Stimulated activated CD4-positive, alpha-beta T cell treated with anti-CD3 and anti-CD28 coated beads, Interleukin-2, amount 100 ng/mL, for 24 hours (primary cell): ENCODE measurements around the gene CACNA2D3.

Experiments used
- DNase-seq, 2 donors: peaks; one replicate each; pipeline ENCODE4 v3.0.0-alpha.2; 2020

CACNA2D3 gene

DNA sequence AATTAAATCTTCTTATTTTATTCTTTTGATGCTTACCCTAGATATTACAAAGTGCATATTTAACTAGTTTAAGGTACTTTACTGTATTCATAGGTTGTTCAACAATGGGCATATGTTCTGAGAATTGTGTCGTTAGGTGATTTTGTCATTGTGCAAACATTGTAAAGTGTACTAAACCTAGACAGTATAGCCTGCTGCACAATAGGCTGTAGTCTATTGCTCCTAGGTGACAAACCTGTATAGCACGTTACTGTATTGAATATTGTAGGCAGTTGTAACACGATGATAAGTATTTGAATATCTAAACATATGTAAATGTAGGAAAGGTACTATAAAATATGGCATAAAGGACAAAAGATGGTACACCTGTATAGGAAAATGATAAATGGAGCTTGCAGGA lies 100.7 kb downstream of the CACNA2D3 start:
- no peak for DNase-seq

DNA sequence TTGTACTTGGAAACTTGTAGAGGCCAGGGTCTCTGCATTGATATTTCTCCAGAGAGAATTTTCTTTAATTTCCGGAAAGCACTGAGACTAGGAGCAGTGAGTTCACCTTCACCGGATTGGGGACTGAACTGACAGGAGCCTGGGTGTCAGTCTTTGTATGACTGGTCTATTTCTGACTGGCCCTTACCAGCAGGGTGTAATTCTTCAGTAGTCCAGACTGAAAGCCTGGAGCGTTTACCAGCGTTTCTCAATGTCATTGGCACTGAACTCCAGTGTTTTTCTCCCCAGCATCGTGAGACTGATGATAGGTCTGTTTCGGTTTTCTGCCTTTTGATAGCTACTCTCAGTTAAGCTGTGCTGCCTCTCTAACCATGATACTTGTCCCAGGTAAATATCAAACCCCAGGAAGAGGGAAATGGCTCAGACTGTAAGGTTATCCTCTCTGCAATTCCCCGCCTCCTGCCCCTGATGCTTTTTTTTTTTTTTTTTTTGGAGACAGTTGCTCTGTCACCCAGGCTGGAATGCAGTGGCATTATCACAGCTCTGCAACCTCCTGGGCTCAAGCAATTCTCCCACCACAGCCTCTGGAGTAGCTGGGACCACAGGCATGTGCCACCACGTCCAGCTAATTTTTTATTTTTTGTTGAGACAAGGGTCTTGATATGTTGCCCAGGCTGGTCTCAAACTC lies 103.6 kb downstream of the CACNA2D3 start:
- DNase-seq, result no peak

DNA sequence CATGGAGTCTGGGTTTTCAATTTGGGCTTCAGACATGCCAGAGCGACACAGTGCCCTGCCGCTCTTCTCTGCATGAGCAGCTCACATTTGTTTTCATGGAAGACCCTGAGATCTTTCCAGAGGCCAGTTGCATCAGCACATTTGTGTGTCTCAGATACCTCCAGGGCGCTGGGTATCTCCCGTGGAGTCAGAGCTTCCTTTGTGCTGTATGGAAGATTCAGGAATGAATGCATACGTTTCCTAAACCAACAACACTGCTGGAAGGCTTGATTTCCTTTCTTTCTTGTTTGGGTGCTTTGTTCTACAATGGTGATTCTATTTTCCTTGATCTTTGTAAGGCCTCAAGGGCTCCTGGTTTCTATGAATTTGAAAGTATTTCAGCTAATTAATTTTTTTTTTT lies 106.5 kb downstream of the CACNA2D3 start:
- DNase-seq, result no peak

DNA sequence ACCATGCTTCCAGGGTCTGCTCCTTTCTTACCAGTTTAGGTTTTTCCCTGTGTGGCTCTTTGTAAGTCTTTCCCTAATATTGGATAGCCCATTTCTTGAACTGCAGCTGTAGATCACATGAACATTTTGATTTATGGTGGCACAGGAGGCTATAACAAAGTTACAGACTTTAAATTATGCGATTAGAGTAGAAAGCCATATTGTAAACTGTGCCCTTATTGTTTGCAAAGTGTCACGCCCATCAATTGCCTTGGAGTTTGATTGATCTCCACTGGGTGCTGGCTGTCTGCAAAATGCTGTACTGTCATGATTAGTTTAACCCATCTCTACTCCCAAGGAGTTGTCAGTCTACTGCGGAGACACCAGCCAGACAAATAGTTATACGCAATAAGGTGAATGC lies 110.3 kb downstream of the CACNA2D3 start:
- no peak for DNase-seq

DNA sequence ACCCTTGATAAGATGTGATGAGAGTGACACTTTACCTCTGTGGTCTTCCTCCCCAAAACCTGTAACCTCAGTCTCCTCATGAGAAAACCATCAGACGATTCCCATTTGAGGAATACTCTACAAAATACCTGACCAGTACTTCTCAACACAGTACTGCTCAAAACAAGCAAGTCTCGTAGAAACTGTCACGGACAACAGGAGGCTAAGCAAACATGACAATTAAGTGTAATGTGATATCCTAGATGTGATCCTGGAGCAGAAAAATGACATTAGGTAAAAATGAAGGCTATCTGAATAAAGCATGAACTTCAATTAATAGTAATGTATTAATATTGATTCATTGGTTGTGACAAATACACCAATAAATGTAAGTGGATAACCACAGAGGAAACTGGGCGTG lies 113.6 kb downstream of the CACNA2D3 start:
- no peak for DNase-seq

DNA sequence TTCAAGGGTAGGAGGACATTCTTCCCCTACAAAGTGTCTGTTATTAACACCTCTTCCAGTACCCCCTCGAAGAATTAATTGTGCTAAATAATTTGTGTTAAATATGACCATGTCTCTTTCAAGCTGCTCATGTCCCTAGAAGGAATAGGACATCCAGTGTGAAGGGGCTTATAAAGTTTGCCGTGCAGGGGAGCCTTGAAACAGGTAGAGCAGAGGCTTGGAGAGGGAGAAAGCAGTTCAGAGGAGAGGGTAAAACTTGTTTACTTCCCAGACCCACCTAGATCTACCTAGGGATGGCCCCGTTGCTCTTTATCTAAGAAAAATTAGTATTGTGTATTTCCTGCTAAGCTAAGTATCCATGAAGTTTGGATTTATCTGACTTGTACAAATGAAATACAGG lies 114.8 kb downstream of the CACNA2D3 start:
- no peak for DNase-seq

DNA sequence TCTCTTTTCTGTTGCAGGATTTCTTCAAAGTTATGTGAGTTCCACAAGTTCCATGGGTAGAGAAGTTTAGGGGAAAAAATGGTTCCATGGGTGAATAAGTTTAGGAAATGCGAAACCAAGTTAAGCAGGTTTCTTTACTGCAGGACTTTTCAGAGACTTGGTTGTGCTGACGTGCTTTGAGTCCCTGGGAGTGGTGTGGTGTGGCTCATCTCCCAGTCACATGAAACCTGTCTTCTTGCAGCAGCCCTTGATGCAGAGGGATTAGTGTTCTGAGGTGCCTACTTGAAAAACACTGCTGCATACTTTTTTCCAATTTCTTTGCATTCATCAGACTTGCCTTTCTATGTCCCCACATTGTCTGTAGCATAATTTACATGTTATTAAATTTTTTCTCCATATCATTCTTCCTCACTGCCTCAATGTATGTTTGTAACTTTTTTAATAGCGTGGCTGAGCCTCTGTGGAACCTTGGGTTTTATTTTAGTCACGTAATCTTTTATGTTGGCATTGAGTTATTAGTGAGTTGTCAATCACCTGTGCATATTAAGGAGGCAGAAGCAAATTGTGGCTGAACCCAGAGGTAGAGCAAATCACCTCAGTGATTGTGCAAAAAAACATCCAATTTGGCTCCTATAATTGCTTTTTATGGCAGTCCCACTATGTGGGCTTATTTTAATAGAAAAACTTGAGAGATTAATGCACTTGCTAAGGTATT lies 115.6 kb downstream of the CACNA2D3 start:
- no peak for DNase-seq

DNA sequence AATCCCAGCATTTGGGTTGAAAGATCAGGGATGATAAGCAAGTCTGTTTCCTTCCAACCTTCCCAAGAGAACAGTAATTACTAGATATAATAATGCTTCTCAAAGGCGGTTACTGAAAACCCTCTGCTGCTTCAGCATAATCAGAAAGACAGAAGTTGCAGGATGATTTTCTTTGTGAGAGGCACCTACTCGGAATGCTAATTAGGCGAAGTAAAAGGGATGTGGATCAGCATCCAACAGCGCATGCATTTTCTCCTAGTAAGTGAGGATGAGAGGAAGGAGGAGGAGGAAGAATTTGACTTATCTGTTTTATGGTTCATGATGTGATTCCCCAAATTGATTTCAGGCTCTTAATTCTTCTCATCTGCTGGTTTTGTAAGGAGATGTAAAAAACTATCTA lies 118.0 kb downstream of the CACNA2D3 start:
- no peak for DNase-seq

DNA sequence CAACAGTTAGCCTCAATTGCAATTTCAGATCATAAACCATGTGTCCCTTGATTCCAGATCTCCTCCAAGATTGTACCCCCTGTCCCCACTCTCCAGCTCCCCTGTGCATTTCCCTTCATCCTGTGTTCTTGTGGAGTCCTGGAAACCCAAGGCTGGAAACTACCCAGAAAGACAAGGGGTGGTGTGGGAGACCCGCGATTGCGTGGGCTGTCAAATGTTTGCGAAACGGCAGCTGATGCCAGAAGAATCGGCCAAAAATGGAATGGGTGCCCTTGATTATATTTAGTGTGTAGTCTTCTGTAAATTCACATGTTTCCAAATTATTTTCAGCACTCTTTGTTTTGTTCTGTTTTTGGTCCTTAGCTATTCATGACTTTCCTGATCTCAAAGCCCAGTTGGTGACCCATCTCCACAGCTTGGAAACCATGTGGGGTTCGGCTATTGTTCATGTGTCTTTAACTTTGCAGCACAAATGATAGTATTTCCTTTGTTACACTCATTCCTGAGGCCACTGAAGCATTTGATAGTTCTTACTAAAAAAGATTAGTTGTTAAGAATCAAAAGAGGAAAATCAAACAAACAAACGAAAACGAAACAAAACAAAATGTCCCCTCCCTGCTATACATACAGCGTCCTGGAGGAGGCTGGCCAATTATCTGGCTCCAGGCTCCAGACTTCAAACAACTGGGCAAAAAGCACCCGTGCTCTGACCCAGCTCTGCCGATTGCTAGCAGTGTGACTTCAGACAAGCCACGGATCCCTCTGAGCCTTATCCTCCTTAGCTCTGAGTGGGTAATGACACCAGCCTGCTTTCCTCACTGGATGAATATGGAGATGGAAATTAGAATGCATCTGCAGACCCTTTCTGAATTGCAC lies 120.9 kb downstream of the CACNA2D3 start:
- DNase-seq, result no peak

DNA sequence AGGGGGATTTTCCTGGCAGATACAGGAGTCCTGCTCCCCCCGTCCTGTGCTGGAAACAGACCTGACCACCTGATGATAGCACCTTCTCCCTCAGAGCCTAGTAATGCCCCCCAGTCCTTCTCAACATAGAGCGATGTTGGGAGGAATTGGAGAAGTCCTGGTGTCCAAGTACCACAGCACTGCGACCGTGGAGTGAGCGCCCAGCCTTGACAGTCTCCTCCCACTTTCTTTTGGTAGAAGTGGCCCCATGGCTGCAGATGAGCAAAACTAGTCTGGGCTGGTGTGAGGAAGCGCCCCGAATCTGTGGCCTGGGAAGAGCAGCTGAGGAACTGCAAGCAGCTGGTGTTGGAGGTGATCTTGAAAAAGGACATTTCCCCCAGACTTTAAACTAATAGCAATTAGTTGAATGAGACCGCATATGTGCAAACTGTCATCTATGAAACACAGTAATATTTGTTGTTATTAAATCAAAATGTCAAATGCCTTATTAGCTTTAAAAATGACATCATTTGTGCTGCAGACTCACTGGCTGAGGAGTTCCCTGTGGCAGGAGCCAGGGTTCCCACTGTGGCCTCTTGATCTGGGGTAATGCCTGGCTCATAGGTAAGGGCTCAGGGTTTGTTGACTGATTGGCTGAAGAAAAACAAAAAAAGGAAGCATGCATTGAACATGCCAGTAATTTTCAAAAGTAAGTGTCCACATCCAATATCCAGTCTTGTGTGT lies 121.8 kb downstream of the CACNA2D3 start:
- no peak for DNase-seq

DNA sequence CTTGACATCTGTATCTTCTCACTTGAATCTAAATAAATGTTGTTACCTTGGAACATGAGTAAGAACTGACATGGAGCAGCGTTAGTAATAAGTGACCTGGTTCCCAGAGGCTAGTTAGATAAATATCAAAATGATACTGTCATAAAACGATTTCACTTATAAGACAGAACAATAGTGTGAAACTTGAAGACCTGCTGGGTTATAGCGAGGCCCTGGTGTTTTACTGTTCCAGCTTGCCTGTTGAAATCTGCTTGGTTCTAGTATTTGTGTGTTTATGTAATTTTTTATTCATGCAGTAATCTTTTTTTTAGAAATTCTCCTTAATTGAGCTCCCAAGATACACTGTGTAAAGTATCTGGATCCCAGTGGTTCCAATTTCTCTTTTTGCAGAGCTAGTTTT lies 129.4 kb downstream of the CACNA2D3 start:
- no peak for DNase-seq

DNA sequence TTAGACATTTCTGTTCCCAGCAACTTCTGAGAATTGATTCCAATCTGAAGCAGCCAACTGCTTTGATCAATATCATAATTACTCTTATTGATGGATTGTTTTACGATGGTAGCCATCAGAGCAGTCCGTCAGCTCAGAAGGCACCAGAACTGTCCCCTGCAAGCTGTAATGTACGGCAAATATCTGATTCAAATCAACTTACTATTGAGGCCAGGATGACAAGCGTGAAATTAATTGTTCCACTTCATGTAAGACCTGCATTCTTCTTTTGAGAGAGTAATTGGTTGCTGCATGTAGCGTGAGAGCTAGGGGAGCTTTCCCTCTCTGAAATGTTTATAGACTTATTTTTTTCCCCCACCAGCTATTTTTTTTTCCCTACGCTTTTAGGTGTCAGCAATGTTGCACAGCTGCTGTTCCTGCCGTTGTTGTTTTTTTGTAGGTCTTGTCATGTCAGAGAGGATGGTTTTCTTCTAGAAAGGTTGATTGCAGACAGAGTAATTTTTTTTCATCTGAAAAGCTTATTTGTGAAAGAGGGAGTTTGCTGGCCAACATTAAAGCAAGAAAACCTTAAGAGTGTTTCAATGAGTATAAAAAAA lies 134.9 kb downstream of the CACNA2D3 start:
- no peak for DNase-seq

DNA sequence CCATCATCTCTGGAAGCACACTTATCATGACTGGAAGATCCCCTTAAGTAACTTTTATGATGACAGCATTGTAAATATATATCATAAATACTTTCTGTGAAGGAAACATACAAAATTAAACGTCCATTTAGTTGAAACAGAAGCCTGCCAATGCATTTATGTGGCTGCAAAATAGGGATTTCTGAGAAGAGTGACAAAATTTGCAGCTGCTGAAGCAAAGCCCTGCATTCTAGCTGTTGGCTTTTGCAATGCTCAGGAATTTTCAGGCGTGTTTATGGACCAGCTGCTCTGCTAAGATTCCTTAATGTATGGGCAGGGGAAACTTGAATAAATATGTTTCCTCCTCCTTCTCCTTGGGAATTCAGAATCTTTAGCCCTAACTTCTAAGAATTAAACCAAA lies 137.3 kb downstream of the CACNA2D3 start:
- no peak for DNase-seq

DNA sequence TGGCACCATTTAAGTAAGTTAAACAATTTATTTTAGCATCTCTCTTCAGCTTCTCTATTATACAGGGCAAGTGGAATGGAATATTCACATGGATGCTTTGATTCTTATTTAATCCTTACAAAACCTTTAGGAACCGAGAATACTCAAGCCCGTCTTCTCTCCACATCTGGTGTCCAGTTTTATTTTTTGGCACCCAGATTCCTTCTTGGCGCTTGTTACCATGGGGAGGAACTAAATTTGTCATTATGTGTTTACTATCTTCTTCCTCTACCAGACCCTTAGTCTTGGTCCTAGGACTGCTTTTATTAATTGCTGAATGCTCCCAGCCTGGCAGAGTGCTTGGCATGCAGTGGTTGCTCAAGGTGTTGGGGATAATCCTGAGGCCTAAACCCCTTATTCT lies 138.8 kb downstream of the CACNA2D3 start:
- no peak for DNase-seq

DNA sequence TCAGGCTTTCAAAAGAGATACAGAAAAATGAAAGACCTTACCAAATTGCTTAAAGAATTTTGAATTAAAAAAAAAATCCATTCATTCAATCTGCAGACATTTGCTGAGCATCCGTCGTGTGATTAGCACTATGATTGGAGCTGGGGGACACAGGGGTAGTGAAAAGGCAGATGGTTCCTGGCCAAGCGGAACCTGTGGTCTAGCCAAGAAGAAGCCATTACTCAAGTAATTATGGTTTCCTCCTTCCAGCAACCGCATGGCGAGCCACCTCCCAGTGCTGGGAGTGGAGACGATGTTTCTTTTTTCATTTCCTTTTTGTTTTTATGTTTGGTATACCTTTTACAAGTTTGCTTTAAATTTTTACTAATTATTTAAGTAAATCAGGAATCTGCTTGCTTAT lies 140.2 kb downstream of the CACNA2D3 start:
- DNase-seq, result no peak

DNA sequence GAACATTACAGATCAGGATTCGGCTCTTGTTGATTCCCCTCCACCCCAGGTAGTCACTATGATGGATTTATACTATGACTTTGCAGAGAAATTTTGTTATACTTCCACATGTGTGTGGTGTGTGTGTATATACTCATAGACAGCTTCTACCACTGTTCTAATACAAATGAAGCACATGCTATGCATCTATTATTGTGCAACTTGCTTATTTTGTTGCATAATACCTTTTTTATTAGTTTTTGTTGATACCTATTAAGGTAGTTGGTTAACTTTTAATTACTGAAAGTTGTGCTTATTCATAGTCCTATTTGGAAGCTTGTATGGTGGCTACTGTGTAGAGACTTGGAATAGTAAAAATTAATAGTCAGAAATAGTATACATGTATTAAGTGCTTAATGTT lies 140.6 kb downstream of the CACNA2D3 start:
- no peak for DNase-seq

DNA sequence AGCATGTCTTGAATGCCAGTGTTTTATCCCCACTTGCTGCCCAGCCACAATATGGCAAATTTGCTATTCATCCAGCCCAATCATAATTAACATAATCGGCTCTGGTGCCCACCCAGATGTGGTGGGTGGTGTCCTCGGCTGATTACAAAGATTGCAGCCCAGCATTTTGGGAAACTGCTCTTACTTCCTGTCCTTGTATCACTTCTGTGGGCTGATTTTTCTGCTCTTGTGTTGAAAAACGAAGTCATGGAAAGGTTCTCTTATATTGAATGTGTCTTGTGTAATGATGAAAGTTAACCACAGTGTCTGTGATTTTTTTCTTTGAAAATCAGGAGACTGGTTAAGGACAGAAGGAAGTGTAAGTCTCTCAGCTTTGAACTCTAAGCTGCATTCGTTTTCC lies 141.7 kb downstream of the CACNA2D3 start:
- DNase-seq, result no peak

DNA sequence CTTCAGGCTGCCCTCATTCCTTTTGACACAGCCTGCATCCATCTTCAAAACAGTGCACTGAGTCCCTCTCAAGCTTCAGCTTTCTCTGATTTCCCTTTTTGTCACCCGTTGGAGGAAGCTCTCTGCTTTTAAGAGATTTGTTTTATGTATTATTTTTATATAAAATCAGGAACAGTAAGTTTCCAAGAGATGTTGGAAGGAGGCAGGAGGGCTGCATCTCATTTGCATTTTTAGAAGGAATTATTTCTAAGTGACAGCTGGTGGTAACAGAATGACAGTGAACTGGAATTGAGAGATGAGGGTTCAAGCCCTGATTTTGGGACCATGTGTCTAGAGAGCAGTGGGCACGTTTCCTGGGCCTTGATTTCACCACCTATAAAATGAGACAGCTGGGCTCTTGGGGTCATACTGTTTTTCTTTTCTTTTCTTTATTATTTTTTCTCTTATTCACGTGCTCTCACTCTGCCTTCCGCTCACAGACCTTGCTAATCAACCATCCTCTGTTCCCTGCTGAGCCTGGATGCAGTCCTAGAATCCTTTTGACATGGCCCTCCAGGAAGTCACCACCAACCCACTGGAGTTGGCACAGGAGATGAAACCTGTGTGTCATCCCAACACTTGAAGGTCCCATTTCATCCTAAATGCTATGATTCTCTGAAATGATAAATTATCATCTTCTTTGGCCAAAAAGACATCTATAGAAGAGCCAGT lies 148.6 kb downstream of the CACNA2D3 start:
- no peak for DNase-seq

DNA sequence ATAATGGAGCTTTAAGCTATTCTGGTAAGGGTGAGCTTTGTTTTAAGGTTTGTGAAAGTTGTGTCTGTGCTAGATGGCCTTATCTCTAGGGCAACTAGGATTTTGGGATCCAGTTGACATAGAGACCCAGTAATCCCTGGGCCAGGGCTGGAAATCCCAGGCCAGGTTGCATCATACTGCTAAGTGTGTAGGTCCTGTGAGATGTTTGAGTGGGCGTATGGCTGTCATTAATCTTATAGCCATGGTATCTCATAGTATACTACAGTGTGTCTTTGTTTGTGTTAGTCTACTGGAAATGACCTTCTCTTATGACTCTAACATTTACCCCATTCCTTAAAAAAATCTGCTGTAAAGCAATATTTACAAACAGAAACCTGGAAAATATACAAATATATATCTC lies 151.4 kb downstream of the CACNA2D3 start:
- DNase-seq, result no peak

DNA sequence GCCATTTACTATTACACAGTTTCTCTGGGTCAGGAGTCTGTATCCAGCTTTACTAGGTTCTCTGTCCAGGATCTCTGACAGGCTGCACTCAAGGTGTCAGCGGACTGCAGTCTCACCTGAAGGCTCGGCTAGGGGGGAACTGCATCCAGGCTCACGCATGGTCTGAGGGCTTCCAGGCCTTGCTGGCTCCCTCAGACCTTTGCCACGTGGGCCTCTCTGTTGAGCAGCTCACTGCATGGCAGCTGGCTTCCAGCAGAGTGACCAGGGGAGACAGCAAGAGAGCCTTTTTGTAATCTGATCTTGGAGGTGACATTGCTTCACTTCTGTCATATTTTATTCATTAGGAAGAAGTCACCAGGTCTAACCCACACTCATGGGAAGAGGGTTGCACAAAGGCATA lies 152.3 kb downstream of the CACNA2D3 start:
- no peak for DNase-seq

DNA sequence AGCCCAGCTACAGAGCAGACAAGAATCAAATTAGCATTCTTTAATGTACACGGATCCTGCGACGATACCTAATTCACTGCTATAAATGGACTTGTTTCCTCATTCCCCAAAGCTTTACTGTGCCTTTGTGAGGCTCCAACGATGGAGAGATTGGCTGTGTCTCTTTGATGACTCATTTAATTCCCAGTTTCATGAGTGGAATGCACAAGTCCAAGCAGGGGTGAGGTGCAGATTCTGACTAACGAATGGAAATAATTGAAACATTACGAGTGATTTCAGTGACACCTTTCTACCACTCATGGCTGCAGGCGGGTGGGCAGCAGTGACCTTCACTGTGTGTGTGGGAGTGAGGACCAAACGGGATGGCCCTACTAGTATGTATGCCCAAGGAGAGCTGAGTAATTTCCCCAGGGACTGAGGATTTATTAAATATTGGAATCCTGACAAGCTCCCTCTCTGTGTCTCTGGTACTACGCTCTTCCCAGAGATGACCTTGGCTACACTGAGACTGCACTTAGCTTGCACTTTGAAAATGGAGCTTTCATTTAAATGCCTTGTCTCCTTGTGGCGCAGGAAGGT lies 156.7 kb downstream of the CACNA2D3 start:
- DNase-seq, result no peak

DNA sequence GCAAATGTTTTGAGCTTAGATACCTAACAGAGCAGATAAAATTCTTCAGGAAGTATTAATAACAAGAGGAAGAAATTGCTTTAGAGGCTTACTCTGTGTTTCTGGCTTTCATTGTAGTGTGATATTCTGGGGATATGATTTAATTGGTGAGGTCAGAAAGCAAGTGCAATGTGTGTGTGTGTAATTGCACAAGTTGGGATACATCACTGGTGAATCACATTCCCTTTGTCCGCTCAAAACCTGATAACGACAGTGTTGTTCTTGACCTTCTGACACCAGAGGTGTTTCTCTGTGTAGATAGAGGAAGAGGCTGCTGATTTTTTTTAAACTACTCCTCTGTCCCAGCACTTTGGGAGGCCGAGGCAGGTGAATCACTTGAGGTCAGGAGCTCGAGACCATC lies 161.1 kb downstream of the CACNA2D3 start:
- no peak for DNase-seq
